ENCODE results near the gene PODNL1.

Gene PODNL1

GRCh38 chr19:13888281-13888680 is 49.9 kb downstream of the PODNL1 start:
- no peak overlapping the region for H2AFZ ChIP-seq (ENCODE audit: low read depth, low read length)
- H4K20me1 ChIP-seq (ENCODE audit: insufficient read depth, low read length), result no peaks in the 10 kb centered on the region

GRCh38 chr19:13887517-13887916 is 50.7 kb downstream of the PODNL1 start:
- no peak overlapping the region for H2AFZ ChIP-seq (ENCODE audit: low read depth, low read length)
- H3K9ac ChIP-seq (ENCODE audit: low read depth, low read length), result no peak overlapping the region
- H3K4me1 ChIP-seq (ENCODE audit: insufficient read depth, low read length), result peaks cover 23% of the 10 kb centered on the region
- DNase-seq, result no peak
- H3K27ac ChIP-seq (ENCODE audit: low read length), result peak overlapping the region; percentile 36; the same call in 1 of the 2 replicates
- no peak overlapping the region for H3K4me3 ChIP-seq (ENCODE audit: low read depth in 1 of 2, low read length in 2 of 2)
- H3K4me2 ChIP-seq (ENCODE audit: insufficient read depth, low read length), result no peak overlapping the region
- peaks cover 34% of the 10 kb centered on the region for H3K36me3 ChIP-seq (ENCODE audit: insufficient read depth, low read length)
- H3K79me2 ChIP-seq (ENCODE audit: insufficient read depth, low read length), result no peaks in the 10 kb centered on the region
- H4K20me1 ChIP-seq (ENCODE audit: insufficient read depth, low read length), result no peaks in the 10 kb centered on the region
- no peak for ATAC-seq (ENCODE audit: insufficient read depth, low read depth)
- no peaks in the 10 kb centered on the region for H3K27me3 ChIP-seq (ENCODE audit: insufficient read depth, low read length, poor library complexity)
- no peak for TF ChIP-seq CTCF (IDR thresholded peaks at IDR 0.05; ENCODE audit: borderline replicate concordance, extremely low read depth, low read length, poor library complexity, severe bottlenecking)
- no peak for TF ChIP-seq EZH2 (IDR thresholded peaks at IDR 0.05; ENCODE audit: borderline replicate concordance, low read depth, low read length, severe bottlenecking)
- no peaks in the 10 kb centered on the region for H3K9me3 ChIP-seq (ENCODE audit: insufficient read depth, low read length, severe bottlenecking)

More at GRCh38 chr19:13888281-13888680, 49.9 kb downstream of the PODNL1 start:
- TF ChIP-seq CTCF (IDR thresholded peaks at IDR 0.05; ENCODE audit: borderline replicate concordance, extremely low read depth, low read length, poor library complexity, severe bottlenecking) (no peak), EZH2 (IDR thresholded peaks at IDR 0.05; ENCODE audit: borderline replicate concordance, low read depth, low read length, severe bottlenecking) (no peak)
- Histone ChIP-seq H3K79me2 (ENCODE audit: insufficient read depth, low read length) (no peaks in the 10 kb centered on the region), H3K9me3 (ENCODE audit: insufficient read depth, low read length, severe bottlenecking) (no peaks in the 10 kb centered on the region), H3K4me3 (ENCODE audit: low read depth in 1 of 2, low read length in 2 of 2) (no peak overlapping the region), H3K27me3 (ENCODE audit: insufficient read depth, low read length, poor library complexity) (no peaks in the 10 kb centered on the region), H3K27ac (ENCODE audit: low read length) (no peak overlapping the region), H3K4me2 (ENCODE audit: insufficient read depth, low read length) (no peak overlapping the region), H3K4me1 (ENCODE audit: insufficient read depth, low read length) (peaks cover 15% of the 10 kb centered on the region), H3K9ac (ENCODE audit: low read depth, low read length) (no peak overlapping the region), H3K36me3 (ENCODE audit: insufficient read depth, low read length) (peaks cover 41% of the 10 kb centered on the region)
- DNase-seq (no peak), ATAC-seq (ENCODE audit: insufficient read depth, low read depth) (no peak)

GRCh38 chr19:13887018-13887436 is 51.2 kb downstream of the PODNL1 start:
- peaks cover 31% of the 10 kb centered on the region for H3K36me3 ChIP-seq (ENCODE audit: insufficient read depth, low read length)
- no peak overlapping the region for H3K4me2 ChIP-seq (ENCODE audit: insufficient read depth, low read length)
- TF ChIP-seq CTCF (IDR thresholded peaks at IDR 0.05; ENCODE audit: borderline replicate concordance, extremely low read depth, low read length, poor library complexity, severe bottlenecking) (no peak), EZH2 (IDR thresholded peaks at IDR 0.05; ENCODE audit: borderline replicate concordance, low read depth, low read length, severe bottlenecking) (no peak)
- no peak for ATAC-seq (ENCODE audit: insufficient read depth, low read depth)
- no peaks in the 10 kb centered on the region for H3K9me3 ChIP-seq (ENCODE audit: insufficient read depth, low read length, severe bottlenecking)
- H3K9ac ChIP-seq (ENCODE audit: low read depth, low read length), result no peak overlapping the region
- no peak for DNase-seq
- H2AFZ ChIP-seq (ENCODE audit: low read depth, low read length), result no peak overlapping the region
- H3K27ac ChIP-seq (ENCODE audit: low read length), result peak overlapping the region; percentile 36; the same call in 1 of the 2 replicates
- no peaks in the 10 kb centered on the region for H3K79me2 ChIP-seq (ENCODE audit: insufficient read depth, low read length)
- peaks cover 28% of the 10 kb centered on the region for H3K4me1 ChIP-seq (ENCODE audit: insufficient read depth, low read length)
- no peaks in the 10 kb centered on the region for H3K27me3 ChIP-seq (ENCODE audit: insufficient read depth, low read length, poor library complexity)
- H3K4me3 ChIP-seq (ENCODE audit: low read depth in 1 of 2, low read length in 2 of 2), result no peak overlapping the region
- no peaks in the 10 kb centered on the region for H4K20me1 ChIP-seq (ENCODE audit: insufficient read depth, low read length)

Measured in DND-41 (cell line).